ENCODE measurements around the gene ASIC4.

DNA sequence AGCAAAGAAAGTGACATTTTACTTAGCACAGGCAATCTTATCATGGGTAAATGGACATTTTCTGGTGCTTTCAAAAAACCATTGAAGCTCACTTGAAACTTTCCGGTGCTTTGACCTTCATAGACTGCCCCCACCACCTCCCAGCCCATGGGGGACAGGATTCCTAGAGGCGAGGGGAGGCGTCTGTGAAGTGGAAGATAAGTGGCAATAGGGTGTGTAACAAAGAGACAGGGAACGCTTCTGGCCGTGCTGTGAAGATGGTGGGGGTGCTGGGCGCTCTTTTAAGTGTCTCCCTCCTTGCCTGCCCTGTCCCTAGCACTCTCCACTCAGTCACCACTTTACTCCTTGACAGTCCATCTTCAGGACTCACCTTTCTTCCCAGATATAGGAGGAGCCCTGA is 39.0 kb upstream of the ASIC4 start:
- TF ChIP-seq CTCF (IDR thresholded peaks at IDR 0.05) (no peak), POLR2AphosphoS5 (IDR thresholded peaks at IDR 0.05; ENCODE audit: low read depth, low read length) (no peak), SIN3A (IDR thresholded peaks at IDR 0.05; ENCODE audit: borderline replicate concordance, insufficient read depth, low read depth, low read length) (no peak)
- TF ChIP-seq, protein P1, sequence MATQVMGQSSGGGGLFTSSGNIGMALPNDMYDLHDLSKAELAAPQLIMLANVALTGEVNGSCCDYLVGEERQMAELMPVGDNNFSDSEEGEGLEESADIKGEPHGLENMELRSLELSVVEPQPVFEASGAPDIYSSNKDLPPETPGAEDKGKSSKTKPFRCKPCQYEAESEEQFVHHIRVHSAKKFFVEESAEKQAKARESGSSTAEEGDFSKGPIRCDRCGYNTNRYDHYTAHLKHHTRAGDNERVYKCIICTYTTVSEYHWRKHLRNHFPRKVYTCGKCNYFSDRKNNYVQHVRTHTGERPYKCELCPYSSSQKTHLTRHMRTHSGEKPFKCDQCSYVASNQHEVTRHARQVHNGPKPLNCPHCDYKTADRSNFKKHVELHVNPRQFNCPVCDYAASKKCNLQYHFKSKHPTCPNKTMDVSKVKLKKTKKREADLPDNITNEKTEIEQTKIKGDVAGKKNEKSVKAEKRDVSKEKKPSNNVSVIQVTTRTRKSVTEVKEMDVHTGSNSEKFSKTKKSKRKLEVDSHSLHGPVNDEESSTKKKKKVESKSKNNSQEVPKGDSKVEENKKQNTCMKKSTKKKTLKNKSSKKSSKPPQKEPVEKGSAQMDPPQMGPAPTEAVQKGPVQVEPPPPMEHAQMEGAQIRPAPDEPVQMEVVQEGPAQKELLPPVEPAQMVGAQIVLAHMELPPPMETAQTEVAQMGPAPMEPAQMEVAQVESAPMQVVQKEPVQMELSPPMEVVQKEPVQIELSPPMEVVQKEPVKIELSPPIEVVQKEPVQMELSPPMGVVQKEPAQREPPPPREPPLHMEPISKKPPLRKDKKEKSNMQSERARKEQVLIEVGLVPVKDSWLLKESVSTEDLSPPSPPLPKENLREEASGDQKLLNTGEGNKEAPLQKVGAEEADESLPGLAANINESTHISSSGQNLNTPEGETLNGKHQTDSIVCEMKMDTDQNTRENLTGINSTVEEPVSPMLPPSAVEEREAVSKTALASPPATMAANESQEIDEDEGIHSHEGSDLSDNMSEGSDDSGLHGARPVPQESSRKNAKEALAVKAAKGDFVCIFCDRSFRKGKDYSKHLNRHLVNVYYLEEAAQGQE (IDR thresholded peaks at IDR 0.05; ENCODE audit: insufficient read depth in 1 of 2, low read depth in 2 of 2, low read length in 1 of 2): no peak
